GM19468 (cell line): ENCODE data around the gene ZNF692.
"Not testable (repeated sequence)": the region's sequence is repeated elsewhere in the genome, so short reads cannot be mapped to it uniquely, and the experiment has no call there.

ENCODE experiments used
- ATAC-seq: cut with Tn5 transposase; IDR thresholded peaks from one replicate; pipeline ENCODE4 v1.9.1; 2021; ENCODE audit warnings: mild to moderate bottlenecking, moderate library complexity, moderate number of reproducible peaks; ENCODE audit not compliant: unreplicated experiment; ENCODE audit errors: extremely low read depth

The ZNF692 gene

DNA sequence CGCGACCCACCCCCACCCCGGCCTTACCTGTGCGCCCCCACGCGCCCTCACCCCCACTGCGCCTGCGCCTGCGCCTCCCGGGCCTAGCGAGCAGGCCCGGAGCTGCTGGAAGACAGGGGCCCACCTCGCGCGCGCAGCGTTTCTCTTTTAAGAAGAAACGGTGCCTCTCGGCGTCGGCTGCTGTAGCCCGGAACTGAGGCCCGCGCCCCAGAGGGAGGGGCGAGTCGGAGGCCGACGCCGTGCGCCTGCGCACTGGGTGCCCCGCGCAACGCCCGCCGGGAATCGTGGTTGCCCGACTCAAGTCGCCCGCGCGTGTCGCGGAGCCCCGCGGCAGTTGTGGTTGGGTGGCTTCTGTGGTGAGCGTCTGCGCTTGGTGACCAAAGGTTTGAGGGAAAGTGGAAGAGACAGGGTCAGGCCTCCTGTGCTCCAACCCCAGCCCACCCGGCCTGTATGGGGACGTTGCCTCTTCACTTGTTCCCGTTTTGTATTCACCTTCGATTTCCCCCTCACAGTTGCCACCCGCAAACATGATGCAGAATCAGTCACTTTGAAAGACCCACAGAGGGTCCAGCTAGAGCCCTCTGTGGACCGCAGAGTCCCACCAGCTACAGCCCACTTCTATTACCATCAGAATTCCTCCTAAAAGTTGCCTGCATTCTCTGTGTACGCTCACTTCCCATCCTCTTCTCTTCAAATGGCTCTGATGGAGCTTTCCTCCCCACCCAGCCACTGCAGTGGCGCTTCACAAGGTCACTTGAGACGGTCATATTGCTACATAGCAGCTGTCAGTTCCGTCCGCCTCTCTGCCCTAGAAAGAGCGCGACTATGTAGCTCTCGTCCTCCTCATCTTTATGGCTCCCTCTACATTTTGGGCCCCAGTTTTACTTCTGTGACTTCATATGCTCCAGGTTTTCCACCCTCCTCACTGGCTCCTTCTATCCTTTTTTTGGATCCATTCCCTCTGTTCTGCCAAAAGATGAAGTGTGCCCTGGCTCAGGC lies at the start of gene ZNF692:
Gene ZNF692, minus strand, starts transcription at position 195 of the 999 bp plus-strand sequence. CDS start 776 bp downstream, outside the sequence.
- ATAC-seq: peak; percentile 60

GRCh38 chr1:248906753-248907661 lies 48.1 kb upstream of the ZNF692 start:
- no peak for ATAC-seq

- ATAC-seq: peak; percentile 93
Measured at GRCh38 chr1:248906009-248906752, 47.3 kb upstream of the ZNF692 start, which contains the start of gene PGBD2. TSS of gene PGBD2 (plus strand) at chr1:248906235. CDS start at chr1:248913863, 7,628 bp downstream.

- ATAC-seq: no peak
Measured at GRCh38 chr1:248905662-248906008, 46.8 kb upstream of the ZNF692 start.

GRCh38 chr1:248904437-248905216 lies 45.7 kb upstream of the ZNF692 start:
- ATAC-seq: no peak

- ATAC-seq: no peak
Measured at GRCh38 chr1:248901578-248901977, 42.7 kb upstream of the ZNF692 start.

- ATAC-seq: no peak
Measured at GRCh38 chr1:248900637-248901036, 41.8 kb upstream of the ZNF692 start.

- ATAC-seq: no peak
Measured at GRCh38 chr1:248897412-248898337, 38.8 kb upstream of the ZNF692 start.

- no peak for ATAC-seq
Measured at GRCh38 chr1:248894837-248895236, 36.0 kb upstream of the ZNF692 start.

GRCh38 chr1:248892590-248892989 lies 33.7 kb upstream of the ZNF692 start:
- ATAC-seq: no peak

- no peak for ATAC-seq
Measured at GRCh38 chr1:248891758-248892157, 32.9 kb upstream of the ZNF692 start.

DNA sequence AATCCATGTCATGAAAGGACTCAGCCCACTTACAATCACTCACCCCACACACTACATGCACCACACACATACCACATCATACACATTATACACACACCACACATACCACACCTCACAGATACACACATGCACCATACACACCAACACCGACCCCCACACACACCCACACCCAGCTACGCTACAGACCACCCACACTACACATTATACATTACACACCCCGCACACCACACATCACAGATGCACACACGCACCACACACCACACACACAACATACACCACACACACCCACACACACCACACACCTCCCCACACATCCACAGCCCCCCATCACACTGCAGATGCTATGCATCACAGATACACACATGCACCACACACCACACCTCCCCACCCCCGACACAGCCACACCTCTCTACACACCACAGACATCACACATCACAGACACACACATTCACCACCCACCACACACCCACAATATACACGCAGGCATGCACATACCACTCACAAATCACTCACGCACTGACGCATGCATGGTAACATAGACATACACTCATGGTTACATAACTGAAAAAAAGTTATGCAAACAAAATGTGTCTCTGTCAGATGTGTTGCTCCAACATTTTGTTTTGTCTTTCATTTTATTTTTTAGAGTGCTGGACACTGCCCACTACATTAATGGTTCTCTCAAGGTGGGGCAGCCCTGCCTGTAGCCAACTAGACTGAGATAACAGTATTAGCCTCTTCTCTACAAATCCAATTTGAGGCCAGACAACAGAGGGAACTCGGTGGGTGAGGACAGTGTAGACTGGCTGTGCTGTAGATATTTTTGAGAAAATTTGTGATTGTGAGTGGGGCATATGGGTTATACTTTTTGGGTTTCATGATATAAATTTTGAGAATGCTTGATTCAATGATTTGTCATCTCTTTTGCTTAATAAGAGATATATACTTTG lies 31.9 kb upstream of the ZNF692 start:
- ATAC-seq: no peak

DNA sequence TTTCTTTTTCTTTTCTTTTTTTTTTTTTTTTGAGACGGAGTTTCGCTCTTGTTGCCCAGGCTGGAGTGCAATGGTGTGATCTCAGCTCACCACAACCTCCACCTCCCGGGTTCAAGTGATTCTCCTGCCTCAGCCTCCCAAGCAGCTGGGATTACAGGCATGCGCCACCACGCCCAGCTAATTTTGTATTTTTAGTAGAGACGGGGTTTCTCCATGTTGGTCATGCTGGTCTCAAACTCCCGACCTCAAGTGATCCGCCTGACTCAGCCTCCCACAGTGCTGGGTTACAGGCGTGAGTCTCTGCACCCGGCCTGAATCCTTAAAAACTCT lies 31.0 kb upstream of the ZNF692 start:
- ATAC-seq: not testable (repeated sequence)

- ATAC-seq: no peak
Measured at GRCh38 chr1:248886237-248886895, 27.5 kb upstream of the ZNF692 start.

- no peak for ATAC-seq
Measured at GRCh38 chr1:248885646-248886045, 26.8 kb upstream of the ZNF692 start.

DNA sequence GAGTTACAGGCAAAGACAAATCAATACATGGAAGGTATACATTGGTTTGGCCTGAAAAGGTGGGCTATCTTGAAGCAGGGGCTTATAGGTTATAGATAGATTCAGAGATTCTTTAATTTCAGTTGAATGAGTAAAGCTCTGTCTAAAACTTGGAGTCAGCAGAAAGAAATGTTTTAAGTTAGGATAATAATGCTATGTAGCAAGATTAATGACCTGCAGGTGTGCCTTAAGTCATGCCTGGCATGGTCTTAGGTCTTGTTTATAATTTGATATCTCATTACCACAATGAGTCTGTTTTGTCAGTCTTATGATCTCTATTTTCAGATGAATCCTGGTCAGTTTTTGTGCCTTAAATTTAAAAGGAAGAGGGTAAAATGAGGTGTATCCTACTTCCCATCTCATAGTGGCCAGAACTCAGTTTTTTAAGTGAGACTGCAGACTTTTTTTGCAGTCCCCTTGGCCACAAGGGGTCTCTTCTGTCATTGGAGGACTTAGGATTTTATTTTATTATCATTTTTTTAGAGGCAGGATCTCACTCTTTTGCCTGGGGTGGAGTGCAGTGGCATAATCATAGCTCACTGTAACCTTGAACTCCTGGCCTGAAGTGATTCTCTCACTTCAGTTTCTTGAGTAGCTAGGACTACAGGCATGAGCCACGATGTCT lies 25.9 kb upstream of the ZNF692 start:
- ATAC-seq: no peak
